HL-60 (cell line): Measurements from ENCODE around the gene CCL14.

Experiments
- GABPA ChIP-seq: IDR thresholded peaks from 2 replicates; pipeline ENCODE4 v1.6.1; 2012; ENCODE audit warnings: low read depth
- POLR2AphosphoS5 ChIP-seq: IDR thresholded peaks from 2 replicates; pipeline ENCODE4 v1.6.1; 2012; ENCODE audit warnings: low read depth
- TF ChIP-seq, protein P1 (sequence below): IDR thresholded peaks from one replicate; pipeline ENCODE4 v1.5.1; 2011; ENCODE audit warnings: low read length, control low read depth, inconsistent platforms; ENCODE audit not compliant: insufficient read depth

DNA sequence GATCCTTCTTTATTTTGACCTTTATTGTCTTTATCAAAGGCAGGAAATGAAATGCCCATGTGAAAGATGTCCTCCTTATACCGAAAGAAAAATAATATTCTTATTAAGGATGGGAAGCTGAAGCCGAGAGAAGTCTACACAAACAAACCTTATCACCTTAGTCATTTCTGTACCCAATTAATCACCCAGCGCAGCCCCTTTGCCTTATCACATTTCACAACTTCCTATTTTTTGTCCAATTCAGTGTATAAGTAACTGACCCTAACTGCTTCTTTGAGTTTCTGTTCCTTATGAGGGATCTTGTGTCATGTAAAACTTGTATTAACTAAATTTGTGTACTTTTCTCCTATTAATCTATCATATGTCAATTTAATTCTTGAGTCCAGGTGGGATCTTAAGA lies 47.6 kb upstream of the CCL14 start:
- TF ChIP-seq, protein P1, sequence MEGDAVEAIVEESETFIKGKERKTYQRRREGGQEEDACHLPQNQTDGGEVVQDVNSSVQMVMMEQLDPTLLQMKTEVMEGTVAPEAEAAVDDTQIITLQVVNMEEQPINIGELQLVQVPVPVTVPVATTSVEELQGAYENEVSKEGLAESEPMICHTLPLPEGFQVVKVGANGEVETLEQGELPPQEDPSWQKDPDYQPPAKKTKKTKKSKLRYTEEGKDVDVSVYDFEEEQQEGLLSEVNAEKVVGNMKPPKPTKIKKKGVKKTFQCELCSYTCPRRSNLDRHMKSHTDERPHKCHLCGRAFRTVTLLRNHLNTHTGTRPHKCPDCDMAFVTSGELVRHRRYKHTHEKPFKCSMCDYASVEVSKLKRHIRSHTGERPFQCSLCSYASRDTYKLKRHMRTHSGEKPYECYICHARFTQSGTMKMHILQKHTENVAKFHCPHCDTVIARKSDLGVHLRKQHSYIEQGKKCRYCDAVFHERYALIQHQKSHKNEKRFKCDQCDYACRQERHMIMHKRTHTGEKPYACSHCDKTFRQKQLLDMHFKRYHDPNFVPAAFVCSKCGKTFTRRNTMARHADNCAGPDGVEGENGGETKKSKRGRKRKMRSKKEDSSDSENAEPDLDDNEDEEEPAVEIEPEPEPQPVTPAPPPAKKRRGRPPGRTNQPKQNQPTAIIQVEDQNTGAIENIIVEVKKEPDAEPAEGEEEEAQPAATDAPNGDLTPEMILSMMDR: no peak
- TF ChIP-seq POLR2AphosphoS5 (no peak), GABPA (no peak)
